GM19395 (cell line): ENCODE data around the gene FBXO9.

Experiments
- ATAC-seq: cut with Tn5 transposase; IDR thresholded peaks from one replicate; pipeline ENCODE4 v1.9.1; 2021; ENCODE audit warnings: mild to moderate bottlenecking, moderate library complexity; ENCODE audit not compliant: unreplicated experiment

FBXO9 gene

DNA sequence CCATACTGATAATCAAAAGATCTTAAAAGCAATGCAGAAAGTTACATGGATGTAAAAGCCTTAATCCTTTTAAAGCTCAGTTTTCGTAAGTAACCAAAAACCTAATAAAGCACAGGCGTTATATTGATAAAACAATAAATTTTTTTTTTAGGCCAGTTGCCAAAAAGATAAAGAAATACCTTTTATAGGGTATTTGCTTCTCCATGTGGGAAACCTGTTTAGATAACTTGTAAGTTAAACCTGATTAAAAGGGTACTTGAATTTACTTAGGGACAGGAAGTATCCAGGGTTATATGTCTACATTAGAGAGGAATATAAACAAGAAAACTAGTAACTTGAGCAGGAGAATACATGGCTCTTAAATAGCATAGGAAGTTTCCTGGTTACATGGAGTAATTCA, 21.1 kb downstream of the FBXO9 start:
- ATAC-seq = no peak

GRCh38 chr6:53089948-53090347, 24.7 kb downstream of the FBXO9 start:
- ATAC-seq = no peak

- no peak for ATAC-seq
These were observed 25.4 kb downstream of the FBXO9 start for GRCh38 chr6:53090576-53090975.

DNA sequence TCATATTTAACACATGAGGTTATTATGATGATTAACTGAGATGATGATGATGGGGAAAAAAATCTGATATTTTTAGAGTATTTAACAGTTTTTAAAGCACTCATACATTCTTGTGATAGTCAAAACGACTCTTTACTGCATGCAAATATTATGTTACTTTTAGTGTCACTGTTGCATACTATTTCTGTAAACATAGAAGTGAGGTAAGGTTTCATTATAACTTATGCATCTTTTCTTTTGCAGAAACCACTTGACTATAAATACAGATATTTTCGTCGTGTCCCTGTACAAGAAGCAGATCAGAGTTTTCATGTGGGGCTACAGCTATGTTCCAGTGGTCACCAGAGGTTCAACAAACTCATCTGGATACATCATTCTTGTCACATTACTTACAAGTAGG, 30.1 kb downstream of the FBXO9 start:
- no peak for ATAC-seq

GRCh38 chr6:53095716-53096115, 30.5 kb downstream of the FBXO9 start:
- ATAC-seq = no peak

DNA sequence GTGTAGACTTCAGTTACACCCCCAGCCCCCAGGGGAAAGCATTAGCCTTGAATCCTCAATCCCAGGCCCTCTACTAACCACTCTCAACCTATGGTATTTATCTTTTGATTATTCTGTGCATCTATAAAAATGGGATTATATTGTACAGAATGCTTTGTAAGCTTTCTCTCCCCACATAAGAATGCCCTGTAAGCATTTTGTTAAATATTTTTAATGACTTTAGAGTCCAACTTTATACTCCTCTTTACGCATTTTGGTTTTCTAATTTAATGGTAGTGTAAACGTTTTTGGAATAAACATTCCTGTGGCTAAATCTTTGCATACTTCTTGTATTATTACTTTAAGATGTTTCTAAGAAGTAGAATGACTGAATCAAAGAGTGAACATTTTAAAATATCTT, 35.4 kb downstream of the FBXO9 start:
- no peak for ATAC-seq

- no peak for ATAC-seq
These were observed 35.8 kb downstream of the FBXO9 start for GRCh38 chr6:53101006-53101405.

- ATAC-seq = no peak
These were observed 38.9 kb downstream of the FBXO9 start for GRCh38 chr6:53103993-53104675.

- no peak for ATAC-seq
These were observed 39.7 kb downstream of the FBXO9 start for GRCh38 chr6:53104916-53105315.

DNA sequence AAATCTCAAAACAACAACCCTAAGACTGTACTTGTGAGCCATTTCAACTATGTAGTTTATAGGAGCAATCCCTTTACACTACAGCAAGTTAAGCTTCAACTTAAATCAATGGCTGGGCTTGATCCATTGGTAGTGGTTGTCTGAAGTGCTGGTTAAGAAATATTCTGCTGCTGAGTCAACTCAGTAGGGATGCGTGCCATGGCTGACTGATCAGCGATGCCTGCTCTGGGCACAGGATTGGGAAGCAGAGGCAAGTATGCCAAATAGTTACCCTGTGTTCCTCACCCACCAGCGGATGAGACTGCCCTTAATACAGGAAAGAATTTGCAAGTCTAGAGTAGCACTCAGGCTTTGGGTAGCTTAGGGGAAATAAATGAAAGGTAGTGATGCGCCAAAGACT, 41.9 kb downstream of the FBXO9 start:
- no peak for ATAC-seq

GRCh38 chr6:53109612-53110011, 44.4 kb downstream of the FBXO9 start:
- ATAC-seq = peak; percentile 96

DNA sequence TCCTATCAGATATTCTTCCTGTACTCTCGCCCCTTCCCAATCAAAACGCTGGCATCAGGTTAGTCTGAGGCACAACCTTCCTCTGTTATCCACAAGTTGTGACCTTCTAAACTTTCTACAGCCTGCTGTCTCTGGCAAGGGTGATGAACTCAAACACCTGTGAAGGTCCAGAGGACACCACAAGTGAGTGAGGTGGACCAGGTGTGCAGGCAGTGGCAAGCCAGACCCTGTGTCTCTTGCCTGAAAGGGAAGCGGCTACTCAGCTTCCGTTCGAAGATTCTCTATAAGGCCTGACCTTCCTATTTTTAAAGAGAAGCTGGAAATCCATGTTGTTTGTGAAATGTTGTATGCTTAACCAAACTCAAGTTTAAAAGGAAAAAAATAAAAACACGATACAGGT, 46.7 kb downstream of the FBXO9 start:
- no peak for ATAC-seq

GRCh38 chr6:53112404-53112803, 47.2 kb downstream of the FBXO9 start:
- no peak for ATAC-seq

DNA sequence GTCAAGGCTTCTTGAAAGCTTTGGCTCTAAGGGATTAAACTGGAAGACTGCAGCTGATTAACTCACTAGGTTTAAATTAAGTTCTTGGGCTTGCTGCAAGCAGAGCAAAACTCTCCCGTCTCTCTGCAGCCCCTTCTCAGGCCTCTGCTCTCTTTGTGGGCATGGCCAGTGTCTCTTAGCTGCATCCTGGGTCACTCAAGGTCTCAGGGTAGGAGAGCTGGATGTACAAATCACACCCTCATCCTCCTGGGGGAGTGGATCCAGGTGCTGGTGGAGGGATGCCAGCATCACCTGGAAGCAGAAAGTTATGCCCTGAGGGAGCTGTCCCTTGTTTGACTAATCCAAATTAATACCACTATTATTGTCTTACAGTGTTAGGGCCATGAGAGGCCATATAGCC, 47.7 kb downstream of the FBXO9 start:
- no peak for ATAC-seq

- no peak for ATAC-seq
These were observed 48.5 kb downstream of the FBXO9 start for GRCh38 chr6:53113742-53114141.

GRCh38 chr6:53115113-53115512, 49.9 kb downstream of the FBXO9 start:
- no peak for ATAC-seq

DNA sequence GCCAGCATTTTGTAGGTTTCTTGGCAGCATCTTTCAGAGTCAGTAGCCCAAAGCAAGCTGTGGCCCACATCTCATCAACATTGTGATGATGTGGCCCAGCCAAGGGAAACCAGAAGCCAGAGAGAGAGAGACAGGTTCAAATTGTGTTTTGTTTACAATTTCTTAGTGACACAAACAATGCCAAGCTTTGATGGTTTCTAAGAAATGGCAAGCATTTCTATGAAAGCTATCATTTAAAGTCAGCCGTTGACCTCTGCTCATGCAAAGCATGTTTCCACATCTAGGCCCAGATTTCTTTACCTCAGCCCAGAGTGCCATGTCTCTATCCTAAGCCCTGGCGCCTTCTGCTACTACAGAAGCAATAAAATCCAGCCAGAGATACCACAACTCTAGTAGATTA, 50.5 kb downstream of the FBXO9 start:
- ATAC-seq = no peak

- ATAC-seq = no peak
These were observed 54.1 kb downstream of the FBXO9 start for GRCh38 chr6:53119349-53119748.

DNA sequence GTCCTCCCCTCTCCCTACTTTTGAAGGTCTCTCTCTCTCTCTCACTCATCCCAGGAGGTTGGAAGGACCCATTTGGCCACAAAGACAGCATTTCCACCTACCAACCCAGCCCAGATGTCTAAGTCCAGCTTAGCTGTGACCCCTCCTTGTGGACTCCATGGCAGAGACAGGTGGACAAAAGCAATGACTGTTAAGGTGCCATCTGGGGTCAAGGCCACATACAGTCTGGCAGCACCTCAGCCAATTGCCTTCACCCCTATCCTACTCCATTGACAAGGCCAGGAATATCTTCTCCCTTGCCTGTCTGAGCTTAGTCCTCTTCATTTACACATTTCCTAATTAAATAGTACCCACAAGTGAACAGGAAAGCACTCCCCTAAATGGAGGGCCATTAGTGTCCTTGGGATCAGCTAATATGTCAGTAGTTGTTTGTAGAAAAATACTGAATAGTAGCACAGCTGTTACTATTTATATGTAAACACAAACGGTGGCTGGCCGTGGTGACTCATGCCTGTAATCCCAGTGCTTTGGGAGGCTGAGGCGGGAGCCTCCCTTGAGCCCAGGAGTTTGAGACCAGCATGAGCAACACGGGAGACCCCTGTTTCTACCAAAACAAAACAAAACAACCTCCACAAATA, 54.7 kb downstream of the FBXO9 start:
- ATAC-seq = no peak

DNA sequence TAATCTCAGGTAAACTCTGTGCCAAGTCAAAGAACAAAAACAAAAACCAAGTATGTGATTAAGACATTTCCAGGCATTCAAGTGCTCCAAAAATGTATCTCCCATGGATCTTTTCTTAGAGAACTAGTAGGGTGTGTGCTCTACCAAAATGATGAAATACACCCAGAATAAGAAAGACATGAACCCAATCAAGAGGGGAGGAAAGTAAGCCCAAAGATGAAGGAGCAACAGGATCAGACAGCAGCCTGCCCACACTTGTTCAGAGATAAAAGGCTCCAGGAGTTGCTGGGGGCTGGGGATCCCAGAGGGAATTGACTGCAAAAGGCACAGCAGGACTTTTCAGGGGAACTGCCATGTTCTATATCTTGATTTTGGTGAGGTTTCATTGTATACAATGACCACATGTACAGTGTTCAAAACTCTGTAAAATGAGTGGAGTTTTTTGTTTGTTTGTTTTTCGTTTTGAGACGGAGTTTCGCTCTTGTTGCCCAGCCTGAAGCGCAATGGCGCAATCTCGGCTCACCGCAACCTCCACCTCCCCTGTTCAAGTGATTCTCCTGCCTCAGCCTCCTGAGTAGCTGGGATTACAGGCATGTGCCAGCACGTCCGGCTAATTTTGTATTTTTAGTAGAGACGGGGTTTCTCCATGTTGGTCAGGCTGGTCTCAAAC, 59.1 kb downstream of the FBXO9 start:
- ATAC-seq = no peak

- ATAC-seq = no peak
These were observed 60.1 kb downstream of the FBXO9 start for GRCh38 chr6:53125276-53125675.

DNA sequence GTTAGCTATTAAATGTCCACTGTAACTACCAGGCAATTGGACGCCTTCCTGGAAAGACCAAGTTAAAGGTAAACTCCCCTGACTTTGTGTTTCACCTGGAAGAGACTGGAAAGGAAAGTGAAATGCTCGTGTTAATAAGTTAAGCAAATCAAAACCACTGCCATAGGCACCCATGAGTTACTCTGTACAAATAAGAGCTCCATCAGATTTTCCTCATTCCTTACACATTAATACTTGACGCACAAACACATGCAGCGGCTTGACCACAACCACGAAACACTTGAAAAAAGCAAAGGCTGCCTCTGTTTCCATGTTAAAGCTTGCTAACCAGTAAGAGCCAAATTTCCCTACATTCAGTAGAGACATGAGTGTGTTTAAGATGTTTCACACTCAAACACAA, 63.6 kb downstream of the FBXO9 start:
- no peak for ATAC-seq
